ENCODE results near the gene PCDHA8. TPM values are rescaled to one million over a fixed set of nuclear protein-coding genes. Genes with fewer than 3 reads are reported as not detected.
"Not testable (repeated sequence)": the region's sequence is repeated elsewhere in the genome, so short reads cannot be mapped to it uniquely, and the experiment has no call there.

PCDHA8 gene
- total RNA-seq, 2 donors from 2014 or later = 0.17 to 0.36 TPM

DNA sequence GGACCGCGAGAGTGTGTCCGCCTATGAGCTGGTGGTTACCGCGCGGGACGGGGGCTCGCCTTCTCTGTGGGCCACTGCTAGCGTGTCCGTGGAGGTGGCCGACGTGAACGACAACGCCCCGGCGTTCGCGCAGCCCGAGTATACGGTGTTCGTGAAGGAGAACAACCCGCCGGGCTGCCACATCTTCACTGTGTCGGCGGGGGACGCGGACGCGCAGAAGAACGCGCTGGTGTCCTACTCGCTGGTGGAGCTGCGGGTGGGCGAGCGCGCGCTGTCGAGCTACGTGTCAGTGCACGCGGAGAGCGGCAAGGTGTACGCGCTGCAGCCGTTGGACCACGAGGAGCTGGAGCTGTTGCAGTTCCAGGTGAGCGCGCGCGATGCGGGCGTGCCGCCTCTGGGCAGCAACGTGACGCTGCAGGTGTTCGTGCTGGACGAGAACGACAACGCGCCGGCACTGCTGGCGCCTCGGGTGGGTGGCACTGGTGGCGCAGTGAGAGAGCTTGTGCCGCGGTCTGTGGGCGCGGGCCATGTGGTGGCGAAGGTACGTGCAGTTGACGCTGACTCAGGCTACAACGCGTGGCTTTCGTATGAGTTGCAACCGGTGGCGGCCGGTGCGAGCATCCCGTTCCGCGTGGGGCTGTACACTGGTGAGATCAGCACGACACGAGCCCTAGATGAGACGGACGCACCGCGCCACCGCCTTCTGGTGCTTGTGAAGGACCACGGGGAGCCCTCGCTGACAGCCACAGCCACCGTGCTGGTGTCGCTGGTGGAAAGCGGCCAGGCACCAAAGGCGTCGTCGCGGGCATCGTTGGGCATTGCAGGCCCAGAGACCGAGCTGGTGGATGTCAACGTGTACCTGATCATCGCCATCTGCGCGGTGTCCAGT lies 5.1 kb upstream of the PCDHA8 start:
- H3K9me3 ChIP-seq = no peaks in the 10 kb centered on the region
- WGBS = 47% methylated on average over 84 of the region's 103 CpGs
- peaks cover 4% of the 10 kb centered on the region for H3K27me3 ChIP-seq (replicated peaks; ENCODE audit: insufficient read depth)

DNA sequence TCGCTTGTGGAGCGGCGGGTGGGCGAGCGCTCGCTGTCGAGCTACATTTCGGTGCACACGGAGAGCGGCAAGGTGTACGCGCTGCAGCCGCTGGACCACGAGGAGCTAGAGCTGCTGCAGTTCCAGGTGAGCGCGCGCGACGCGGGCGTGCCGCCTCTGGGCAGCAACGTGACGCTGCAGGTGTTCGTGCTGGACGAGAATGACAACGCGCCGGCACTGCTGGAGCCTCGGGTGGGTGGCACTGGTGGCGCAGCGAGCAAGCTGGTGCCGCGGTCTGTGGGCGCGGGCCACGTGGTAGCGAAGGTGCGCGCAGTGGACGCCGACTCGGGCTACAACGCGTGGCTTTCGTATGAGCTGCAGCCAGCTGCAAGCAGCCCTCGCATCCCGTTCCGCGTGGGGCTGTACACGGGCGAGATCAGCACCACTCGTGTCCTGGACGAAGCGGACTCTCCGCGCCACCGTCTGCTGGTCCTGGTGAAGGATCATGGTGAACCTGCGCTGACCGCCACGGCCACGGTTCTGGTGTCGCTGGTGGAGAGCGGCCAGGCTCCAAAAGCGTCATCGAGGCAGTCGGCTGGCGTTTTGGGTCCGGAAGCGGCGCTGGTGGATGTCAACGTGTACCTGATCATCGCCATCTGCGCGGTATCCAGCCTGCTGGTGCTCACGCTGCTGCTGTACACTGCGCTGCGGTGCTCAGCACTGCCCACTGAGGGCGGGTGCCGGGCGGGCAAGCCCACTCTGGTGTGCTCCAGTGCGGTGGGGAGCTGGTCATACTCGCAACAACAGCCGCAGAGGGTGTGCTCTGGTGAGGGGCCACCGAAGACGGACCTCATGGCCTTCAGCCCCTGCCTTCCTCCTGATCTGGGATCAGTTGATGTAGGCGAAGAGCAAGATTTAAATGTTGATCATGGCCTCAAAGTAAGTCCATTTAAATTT lies 2.1 kb downstream of the PCDHA8 start:
- WGBS = 43% methylated on average over 85 of the region's 87 CpGs

More for the DNA sequence above, 5.1 kb upstream of the PCDHA8 start:
- H3K36me3 ChIP-seq = no peaks in the 10 kb centered on the region
- DNase-seq (ENCODE audit: low spot score) = no peak
- intact Hi-C loops (cut with DNase I) = no loop called here
- TF ChIP-seq, protein P1, sequence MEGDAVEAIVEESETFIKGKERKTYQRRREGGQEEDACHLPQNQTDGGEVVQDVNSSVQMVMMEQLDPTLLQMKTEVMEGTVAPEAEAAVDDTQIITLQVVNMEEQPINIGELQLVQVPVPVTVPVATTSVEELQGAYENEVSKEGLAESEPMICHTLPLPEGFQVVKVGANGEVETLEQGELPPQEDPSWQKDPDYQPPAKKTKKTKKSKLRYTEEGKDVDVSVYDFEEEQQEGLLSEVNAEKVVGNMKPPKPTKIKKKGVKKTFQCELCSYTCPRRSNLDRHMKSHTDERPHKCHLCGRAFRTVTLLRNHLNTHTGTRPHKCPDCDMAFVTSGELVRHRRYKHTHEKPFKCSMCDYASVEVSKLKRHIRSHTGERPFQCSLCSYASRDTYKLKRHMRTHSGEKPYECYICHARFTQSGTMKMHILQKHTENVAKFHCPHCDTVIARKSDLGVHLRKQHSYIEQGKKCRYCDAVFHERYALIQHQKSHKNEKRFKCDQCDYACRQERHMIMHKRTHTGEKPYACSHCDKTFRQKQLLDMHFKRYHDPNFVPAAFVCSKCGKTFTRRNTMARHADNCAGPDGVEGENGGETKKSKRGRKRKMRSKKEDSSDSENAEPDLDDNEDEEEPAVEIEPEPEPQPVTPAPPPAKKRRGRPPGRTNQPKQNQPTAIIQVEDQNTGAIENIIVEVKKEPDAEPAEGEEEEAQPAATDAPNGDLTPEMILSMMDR (IDR thresholded peaks at IDR 0.05) = no peak
- TF ChIP-seq POLR2AphosphoS5 (IDR thresholded peaks at IDR 0.05) = no peak
- no peak for TF ChIP-seq POLR2A (IDR thresholded peaks at IDR 0.05)
- no peak overlapping the region for H3K4me3 ChIP-seq
- H3K27ac ChIP-seq = no peak overlapping the region
- no peaks in the 10 kb centered on the region for H3K4me1 ChIP-seq (replicated peaks)

DNA sequence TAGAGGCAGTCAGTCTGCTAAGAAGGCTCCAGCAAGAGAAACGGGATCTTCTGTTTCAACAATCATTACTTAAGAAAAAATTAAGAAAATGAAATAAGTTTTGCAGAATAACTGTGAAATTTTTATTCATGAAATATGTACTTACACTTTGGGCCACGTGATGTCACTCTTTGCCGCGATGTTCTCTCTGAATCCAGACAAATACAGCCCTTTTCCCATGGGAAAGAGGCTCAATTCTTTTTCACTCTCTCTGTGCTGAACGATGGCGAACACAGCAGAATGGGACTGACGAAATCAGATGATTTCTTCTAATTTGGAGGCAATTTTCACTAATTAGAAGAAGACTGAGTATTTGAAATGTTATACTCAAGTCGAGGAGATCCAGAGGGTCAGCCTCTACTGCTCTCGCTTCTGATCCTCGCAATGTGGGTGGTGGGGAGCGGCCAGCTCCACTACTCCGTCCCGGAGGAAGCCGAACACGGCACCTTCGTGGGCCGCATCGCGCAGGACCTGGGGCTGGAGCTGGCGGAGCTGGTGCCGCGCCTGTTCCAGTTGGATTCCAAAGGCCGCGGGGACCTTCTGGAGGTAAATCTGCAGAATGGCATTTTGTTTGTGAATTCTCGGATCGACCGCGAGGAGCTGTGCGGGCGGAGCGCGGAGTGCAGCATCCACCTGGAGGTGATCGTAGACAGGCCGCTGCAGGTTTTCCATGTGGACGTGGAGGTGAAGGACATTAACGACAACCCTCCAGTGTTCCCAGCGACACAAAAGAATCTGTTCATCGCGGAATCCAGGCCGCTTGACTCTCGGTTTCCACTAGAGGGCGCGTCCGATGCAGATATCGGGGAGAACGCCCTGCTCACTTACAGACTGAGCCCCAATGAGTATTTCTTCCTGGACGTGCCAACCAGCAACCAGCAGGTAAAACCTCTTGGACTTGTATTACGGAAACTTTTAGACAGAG lies 7.4 kb downstream of the PCDHA8 start, which contains the start of gene PCDHA9:
PCDHA9 (plus strand) TSS at position 244 of the 964 bp plus-strand sequence; CDS start at position 358, 114 bp downstream.
- H3K36me3 ChIP-seq; H3K27me3 ChIP-seq (replicated peaks; ENCODE audit: insufficient read depth): not testable (repeated sequence)

More for the DNA sequence above, 2.1 kb downstream of the PCDHA8 start:
- intact Hi-C loops (cut with DNase I) = no loop called here
- H3K27me3 ChIP-seq (replicated peaks; ENCODE audit: insufficient read depth) = no peaks in the 10 kb centered on the region
- H3K36me3 ChIP-seq = no peaks in the 10 kb centered on the region
- TF ChIP-seq POLR2AphosphoS5 (IDR thresholded peaks at IDR 0.05) (no peak), POLR2A (IDR thresholded peaks at IDR 0.05) (no peak)
- TF ChIP-seq, protein P1 (IDR thresholded peaks at IDR 0.05) = no peak
- H3K4me3 ChIP-seq = no peak overlapping the region
- H3K4me1 ChIP-seq (replicated peaks) = no peaks in the 10 kb centered on the region
- H3K9me3 ChIP-seq = no peaks in the 10 kb centered on the region
- H3K27ac ChIP-seq = no peak overlapping the region
- no peak for DNase-seq (ENCODE audit: low spot score)

DNA sequence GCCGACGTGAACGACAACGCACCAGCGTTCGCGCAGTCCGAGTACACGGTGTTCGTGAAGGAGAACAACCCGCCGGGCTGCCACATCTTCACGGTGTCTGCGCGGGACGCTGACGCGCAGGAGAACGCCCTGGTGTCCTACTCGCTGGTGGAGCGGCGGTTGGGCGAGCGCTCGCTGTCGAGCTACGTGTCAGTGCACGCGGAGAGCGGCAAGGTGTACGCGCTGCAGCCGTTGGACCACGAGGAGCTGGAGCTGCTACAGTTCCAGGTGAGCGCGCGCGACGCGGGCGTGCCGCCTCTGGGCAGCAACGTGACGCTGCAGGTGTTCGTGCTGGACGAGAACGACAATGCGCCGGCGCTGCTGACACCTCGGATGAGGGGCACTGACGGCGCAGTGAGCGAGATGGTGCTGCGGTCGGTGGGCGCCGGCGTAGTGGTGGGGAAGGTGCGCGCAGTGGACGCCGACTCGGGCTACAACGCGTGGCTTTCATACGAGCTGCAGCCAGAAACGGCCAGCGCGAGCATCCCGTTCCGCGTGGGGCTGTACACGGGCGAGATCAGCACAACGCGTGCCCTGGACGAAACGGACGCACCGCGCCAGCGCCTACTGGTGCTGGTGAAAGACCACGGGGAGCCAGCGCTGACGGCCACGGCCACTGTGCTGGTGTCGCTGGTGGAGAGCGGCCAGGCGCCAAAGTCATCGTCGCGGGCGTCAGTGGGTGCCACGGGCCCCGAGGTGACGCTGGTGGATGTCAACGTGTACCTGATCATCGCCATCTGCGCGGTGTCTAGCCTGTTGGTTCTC lies 9.0 kb downstream of the PCDHA8 start:
- H3K27me3 ChIP-seq (replicated peaks; ENCODE audit: insufficient read depth); H3K4me1 ChIP-seq (replicated peaks); H3K9me3 ChIP-seq; DNase-seq (ENCODE audit: low spot score); H3K27ac ChIP-seq; H3K4me3 ChIP-seq; H3K36me3 ChIP-seq: not testable (repeated sequence)
- 41% methylated on average over 95 of the region's 101 CpGs for WGBS
- intact Hi-C loops (cut with DNase I) = loop anchor here (10.0 kb wide), 1 partner anchor 195 kb away; no protein-coding TSS in a partner anchor

More for the DNA sequence above, 7.4 kb downstream of the PCDHA8 start, which contains the start of gene PCDHA9:
- DNase-seq (ENCODE audit: low spot score); H3K4me1 ChIP-seq (replicated peaks); H3K4me3 ChIP-seq; H3K9me3 ChIP-seq; intact Hi-C loops (cut with DNase I); H3K27ac ChIP-seq: not testable (repeated sequence)
- 19% methylated on average over 29 of the region's 48 CpGs for WGBS
